ENCODE measurements around the gene IL18. TPM values are rescaled to one million over a fixed set of nuclear protein-coding genes. Genes with fewer than 3 reads are reported as not detected.
"Not testable (repeated sequence)": the region's sequence is repeated elsewhere in the genome, so short reads cannot be mapped to it uniquely, and the experiment has no call there.

IL18 gene
- polyA plus RNA-seq: 0.65 TPM

GRCh38 chr11:112163875-112164685 is at the start of gene IL18:
Gene IL18, minus strand, starts transcription at chr11:112164094. Its CDS starts 9,041 bp downstream, at chr11:112155053.
- peaks cover 15% of the 10 kb centered on the region for H3K27me3 Mint-ChIP-seq
- H3K4me1 Mint-ChIP-seq: peaks cover 0 to 5% (median 0%) of the 10 kb centered on the region in 3 donors
- H3K9me3 Mint-ChIP-seq: peaks cover 0 to 2% (median 1%) of the 10 kb centered on the region in 3 donors
- peak within 1 kb of the TSS in 1 of 3 donors; percentile 25 for H3K27ac Mint-ChIP-seq
- no peaks in the 10 kb centered on the region for H3K36me3 Mint-ChIP-seq
- H3K4me3 Mint-ChIP-seq: peak within 1 kb of the TSS in 3 of 4 donors; percentile 44 to 85 (median 44)

- no peak overlapping the region for H3K4me3 Mint-ChIP-seq
- H3K27ac Mint-ChIP-seq: no peak overlapping the region
- peaks cover 2% of the 10 kb centered on the region for H3K36me3 Mint-ChIP-seq
- H3K9me3 Mint-ChIP-seq: no peaks in the 10 kb centered on the region
- H3K27me3 Mint-ChIP-seq: peaks cover 3% of the 10 kb centered on the region
- peaks cover 0 to 6% (median 1%) of the 10 kb centered on the region in 3 donors for H3K4me1 Mint-ChIP-seq
Observed at GRCh38 chr11:112212710-112213109, 48.8 kb upstream of the IL18 start.

- H3K27me3 Mint-ChIP-seq: peaks cover 3% of the 10 kb centered on the region
- H3K9me3 Mint-ChIP-seq: no peaks in the 10 kb centered on the region
- H3K36me3 Mint-ChIP-seq: peaks cover 2% of the 10 kb centered on the region
- no peak overlapping the region for H3K27ac Mint-ChIP-seq
- H3K4me1 Mint-ChIP-seq: peaks cover 0 to 6% (median 1%) of the 10 kb centered on the region in 3 donors
- no peak overlapping the region for H3K4me3 Mint-ChIP-seq
Observed at GRCh38 chr11:112212290-112212689, 48.4 kb upstream of the IL18 start.

GRCh38 chr11:112211536-112211935 is 47.6 kb upstream of the IL18 start:
- Mint-ChIP-seq H3K4me1 (peaks cover 0 to 6% (median 1%) of the 10 kb centered on the region in 3 donors), H3K27ac (no peak overlapping the region), H3K36me3 (peaks cover 2% of the 10 kb centered on the region), H3K4me3 (no peak overlapping the region), H3K9me3 (no peaks in the 10 kb centered on the region), H3K27me3 (peaks cover 3% of the 10 kb centered on the region)

GRCh38 chr11:112210890-112211289 is 47.0 kb upstream of the IL18 start:
- Mint-ChIP-seq H3K4me1 (peaks cover 0 to 6% (median 1%) of the 10 kb centered on the region in 3 donors), H3K4me3 (no peak overlapping the region), H3K27me3 (peaks cover 3% of the 10 kb centered on the region), H3K9me3 (peaks cover 0 to under 1% (median 0%) of the 10 kb centered on the region in 3 donors), H3K36me3 (peaks cover 2% of the 10 kb centered on the region), H3K27ac (no peak overlapping the region)

GRCh38 chr11:112206071-112206470 is 42.2 kb upstream of the IL18 start:
- Mint-ChIP-seq H3K27me3 (peaks cover 5% of the 10 kb centered on the region), H3K36me3 (peaks cover 1% of the 10 kb centered on the region), H3K27ac (no peak overlapping the region), H3K4me3 (no peak overlapping the region), H3K4me1 (no peaks in the 10 kb centered on the region), H3K9me3 (peaks cover 0 to 1% (median 0%) of the 10 kb centered on the region in 3 donors)

GRCh38 chr11:112200252-112200651 is 36.4 kb upstream of the IL18 start:
- no peak overlapping the region for H3K4me3 Mint-ChIP-seq
- peaks cover 1% of the 10 kb centered on the region for H3K36me3 Mint-ChIP-seq
- no peak overlapping the region for H3K27ac Mint-ChIP-seq
- peaks cover 2 to 4% (median 3%) of the 10 kb centered on the region in 3 donors for H3K4me1 Mint-ChIP-seq
- H3K9me3 Mint-ChIP-seq: peaks cover 0 to 2% (median 0%) of the 10 kb centered on the region in 3 donors
- H3K27me3 Mint-ChIP-seq: peaks cover 8% of the 10 kb centered on the region

- not testable (repeated sequence) for H3K4me1 Mint-ChIP-seq, H3K27ac Mint-ChIP-seq, H3K36me3 Mint-ChIP-seq, H3K4me3 Mint-ChIP-seq, H3K27me3 Mint-ChIP-seq, H3K9me3 Mint-ChIP-seq
Observed at GRCh38 chr11:112199101-112199500, 35.2 kb upstream of the IL18 start.

GRCh38 chr11:112196519-112197087 is 32.7 kb upstream of the IL18 start:
- Mint-ChIP-seq H3K27me3 (peaks cover 6% of the 10 kb centered on the region), H3K27ac (no peak overlapping the region), H3K36me3 (peaks cover 2% of the 10 kb centered on the region), H3K4me1 (peaks cover 2 to 4% (median 3%) of the 10 kb centered on the region in 3 donors), H3K4me3 (no peak overlapping the region), H3K9me3 (peaks cover 0 to 2% (median 0%) of the 10 kb centered on the region in 3 donors)

GRCh38 chr11:112195951-112196351 is 32.1 kb upstream of the IL18 start:
- Mint-ChIP-seq H3K4me1 (peaks cover 2 to 4% (median 3%) of the 10 kb centered on the region in 3 donors), H3K27me3 (peaks cover 6% of the 10 kb centered on the region), H3K4me3 (no peak overlapping the region), H3K9me3 (peaks cover 0 to 2% (median 0%) of the 10 kb centered on the region in 3 donors), H3K36me3 (peaks cover 2% of the 10 kb centered on the region), H3K27ac (no peak overlapping the region)

GRCh38 chr11:112195113-112195512 is 31.2 kb upstream of the IL18 start:
- not testable (repeated sequence) for H3K27ac Mint-ChIP-seq, H3K36me3 Mint-ChIP-seq, H3K4me1 Mint-ChIP-seq, H3K4me3 Mint-ChIP-seq, H3K9me3 Mint-ChIP-seq, H3K27me3 Mint-ChIP-seq

GRCh38 chr11:112186304-112186703 is 22.4 kb upstream of the IL18 start:
- no peak overlapping the region for H3K4me3 Mint-ChIP-seq

GRCh38 chr11:112185883-112186282 is 22.0 kb upstream of the IL18 start:
- H3K27ac Mint-ChIP-seq: no peak overlapping the region

More at GRCh38 chr11:112186304-112186703, 22.4 kb upstream of the IL18 start:
- H3K36me3 Mint-ChIP-seq: peaks cover 1% of the 10 kb centered on the region
- no peaks in the 10 kb centered on the region for H3K9me3 Mint-ChIP-seq
- H3K27ac Mint-ChIP-seq: no peak overlapping the region
- H3K4me1 Mint-ChIP-seq: peaks cover 6 to 10% (median 9%) of the 10 kb centered on the region in 3 donors
- no peaks in the 10 kb centered on the region for H3K27me3 Mint-ChIP-seq

GRCh38 chr11:112182867-112183266 is 19.0 kb upstream of the IL18 start:
- H3K9me3 Mint-ChIP-seq: no peaks in the 10 kb centered on the region
- no peak overlapping the region for H3K27ac Mint-ChIP-seq
- H3K27me3 Mint-ChIP-seq: no peaks in the 10 kb centered on the region

More at GRCh38 chr11:112185883-112186282, 22.0 kb upstream of the IL18 start:
- Mint-ChIP-seq H3K27me3 (no peaks in the 10 kb centered on the region), H3K4me1 (peaks cover 6 to 10% (median 9%) of the 10 kb centered on the region in 3 donors), H3K9me3 (no peaks in the 10 kb centered on the region), H3K4me3 (no peak overlapping the region), H3K36me3 (peaks cover 1% of the 10 kb centered on the region)

GRCh38 chr11:112179601-112180000 is 15.7 kb upstream of the IL18 start:
- Mint-ChIP-seq H3K9me3 (no peaks in the 10 kb centered on the region), H3K36me3 (no peaks in the 10 kb centered on the region), H3K27ac (no peak overlapping the region), H3K4me3 (peak overlapping the region in 1 of 4 donors; percentile 53), H3K4me1 (peaks cover 28 to 30% (median 28%) of the 10 kb centered on the region in 3 donors), H3K27me3 (peaks cover 6% of the 10 kb centered on the region)

More at GRCh38 chr11:112182867-112183266, 19.0 kb upstream of the IL18 start:
- Mint-ChIP-seq H3K36me3 (peaks cover 1% of the 10 kb centered on the region), H3K4me3 (no peak overlapping the region), H3K4me1 (peaks cover 19 to 22% (median 21%) of the 10 kb centered on the region in 3 donors)
